Natural killer cell (primary cell): ENCODE measurements around the gene HTRA1. TPM values are rescaled to one million over a fixed set of nuclear protein-coding genes. Genes with fewer than 3 reads are reported as not detected.

Experiments used
- ATAC-seq, 3 donors: fragments of 150-1000 bp in 2 of 3; fragments of 200-7000 bp in 1 of 3; cut with Tn5 transposase; 1 replicate in 1 of 3; 2 replicates in 2 of 3; pipeline ENCODE4 v1.10.0; 2021; ENCODE audit warnings: mild to moderate bottlenecking in 2 of 3, moderate library complexity in 2 of 3
- DNase-seq, 2 donors: peaks; one replicate each; pipeline versions ENCODE4 v3.0.0 to v3.0.0-alpha.2; 2013 to 2021; ENCODE audit warnings: mixed read lengths in 1 of 2
- H3K27ac ChIP-seq: one replicate; pipeline ENCODE4 v1.5.1; 2013; ENCODE audit warnings: mild to moderate bottlenecking, low read length
- H3K27me3 ChIP-seq: one replicate; pipeline ENCODE4 v1.6.1; 2013; ENCODE audit warnings: low read length; ENCODE audit not compliant: control insufficient read depth, insufficient read depth
- H3K36me3 ChIP-seq: one replicate; pipeline ENCODE4 v1.6.1; 2013; ENCODE audit warnings: low read length; ENCODE audit not compliant: control insufficient read depth, insufficient read depth
- H3K4me1 ChIP-seq: one replicate; pipeline ENCODE4 v1.6.1; 2013; ENCODE audit warnings: low read length; ENCODE audit not compliant: control insufficient read depth, insufficient read depth
- H3K4me3 ChIP-seq: one replicate; pipeline ENCODE4 v1.5.1; 2013; ENCODE audit warnings: low read length
- H3K9me3 ChIP-seq: one replicate; pipeline ENCODE4 v1.6.1; 2013; ENCODE audit warnings: low read length; ENCODE audit not compliant: control insufficient read depth, insufficient read depth
- H3K27ac Mint-ChIP-seq, 2 donors: one replicate each; pipeline ENCODE4 v1.8.0; 2022; ENCODE audit warnings: mild to moderate bottlenecking in 2 of 2, mixed read lengths in 2 of 2, moderate library complexity in 1 of 2
- H3K27me3 Mint-ChIP-seq, 2 donors: one replicate each; pipeline ENCODE4 v1.8.0; 2022; ENCODE audit warnings: low read depth in 2 of 2, mixed read lengths in 2 of 2
- H3K36me3 Mint-ChIP-seq: one replicate; pipeline ENCODE4 v1.8.0; 2022; ENCODE audit warnings: mixed read lengths
- H3K4me1 Mint-ChIP-seq, 2 donors: one replicate each; pipeline ENCODE4 v1.8.0; 2022; ENCODE audit warnings: mixed read lengths in 2 of 2
- H3K4me3 Mint-ChIP-seq: one replicate; pipeline ENCODE4 v1.8.0; 2022; ENCODE audit warnings: mild to moderate bottlenecking, moderate library complexity, mixed read lengths
- H3K9me3 Mint-ChIP-seq, 2 donors: one replicate each; pipeline ENCODE4 v1.8.0; 2022; ENCODE audit warnings: mixed read lengths in 2 of 2
- CTCF ChIP-seq: fragments of 200-600 bp; IDR thresholded peaks from one replicate; pipeline ENCODE4 v1.8.0; 2022; ENCODE audit warnings: antibody characterized with exemption
- WGBS: methylation state at CpG from one replicate; pipeline ENCODE4 v1.1.7; 2013; ENCODE audit warnings: missing lambda C conversion rate; ENCODE audit not compliant: insufficient coverage; 5-methylcytosine and 5-hydroxymethylcytosine counted together
- intact Hi-C: fragments of 100-400 bp; cut with micrococcal nuclease; formaldehyde crosslinking; loops from one replicate; pipeline ENCODE4 v1.14.2; 2022
- total RNA-seq, 4 donors: library from RNA; stranded (reverse); fragments of 120-200 nt in 1 of 4; gene quantifications; one replicate each; pipeline versions ENCODE4 v1.2.3 to v1.2.4, GENCODE V29; 2013 to 2022

The HTRA1 gene
- total RNA-seq, 3 donors from 2014 or later (not counting 1 experiment from before 2014, with no cell fraction given), result not detected

- 92% methylated on average over 8 of the region's 8 CpGs for WGBS
- H3K4me1 Mint-ChIP-seq, result peaks cover 11 to 14% of the 10 kb centered on the region in 2 donors
These were observed 84.9 kb downstream of the HTRA1 start for GRCh38 chr10:122546242-122546641.

GRCh38 chr10:122548407-122549085 lies 87.2 kb downstream of the HTRA1 start:
- DNase-seq (no peak), ATAC-seq (no peak)
- no peak for TF ChIP-seq CTCF
- peaks cover 6 to 13% of the 10 kb centered on the region in 2 donors for H3K27me3 Mint-ChIP-seq
- intact Hi-C loops, result no loop called here
- H3K4me3 Mint-ChIP-seq, result no peak overlapping the region
- no peak overlapping the region for H3K27ac Mint-ChIP-seq
- Histone ChIP-seq H3K36me3 (no peaks in the 10 kb centered on the region), H3K27me3 (no peaks in the 10 kb centered on the region), H3K4me3 (no peak overlapping the region), H3K4me1 (peaks cover 19% of the 10 kb centered on the region), H3K27ac (no peak overlapping the region), H3K9me3 (no peaks in the 10 kb centered on the region)
- H3K36me3 Mint-ChIP-seq, result no peaks in the 10 kb centered on the region
- WGBS, result 78% methylated on average over 10 of the region's 11 CpGs
- peaks cover 0 to 6% of the 10 kb centered on the region in 2 donors for H3K4me1 Mint-ChIP-seq
- no peaks in the 10 kb centered on the region for H3K9me3 Mint-ChIP-seq

More at GRCh38 chr10:122546242-122546641, 84.9 kb downstream of the HTRA1 start:
- ATAC-seq (no peak), DNase-seq (no peak)
- no peak for TF ChIP-seq CTCF
- H3K27me3 ChIP-seq, result no peaks in the 10 kb centered on the region
- Mint-ChIP-seq H3K9me3 (no peaks in the 10 kb centered on the region), H3K36me3 (no peaks in the 10 kb centered on the region), H3K27me3 (peaks cover 10 to 19% of the 10 kb centered on the region in 2 donors), H3K4me3 (no peak overlapping the region), H3K27ac (no peak overlapping the region)
- H3K9me3 ChIP-seq, result no peaks in the 10 kb centered on the region
- intact Hi-C loops, result no loop called here
- H3K36me3 ChIP-seq, result no peaks in the 10 kb centered on the region
- H3K4me3 ChIP-seq, result no peak overlapping the region
- H3K4me1 ChIP-seq, result peaks cover 21% of the 10 kb centered on the region
- H3K27ac ChIP-seq, result no peak overlapping the region

GRCh38 chr10:122549636-122550035 lies 88.3 kb downstream of the HTRA1 start:
- no peak for TF ChIP-seq CTCF
- H3K36me3 Mint-ChIP-seq, result no peaks in the 10 kb centered on the region
- H3K27me3 Mint-ChIP-seq, result peaks cover 0 to 4% of the 10 kb centered on the region in 2 donors
- no peak for ATAC-seq
- Histone ChIP-seq H3K4me1 (peaks cover 11% of the 10 kb centered on the region), H3K9me3 (no peaks in the 10 kb centered on the region), H3K27ac (no peak overlapping the region), H3K4me3 (no peak overlapping the region), H3K36me3 (no peaks in the 10 kb centered on the region), H3K27me3 (no peaks in the 10 kb centered on the region)
- H3K4me3 Mint-ChIP-seq, result no peak overlapping the region
- H3K4me1 Mint-ChIP-seq, result no peaks in the 10 kb centered on the region
- DNase-seq, result no peak
- intact Hi-C loops, result no loop called here
- WGBS, result 87% methylated on average over 2 of the region's 2 CpGs
- H3K9me3 Mint-ChIP-seq, result no peaks in the 10 kb centered on the region
- no peak overlapping the region for H3K27ac Mint-ChIP-seq

GRCh38 chr10:122550427-122550826 lies 89.1 kb downstream of the HTRA1 start:
- H3K4me3 ChIP-seq, result no peak overlapping the region
- no peaks in the 10 kb centered on the region for H3K27me3 ChIP-seq
- Mint-ChIP-seq H3K9me3 (no peaks in the 10 kb centered on the region), H3K27me3 (peaks cover 0 to 4% of the 10 kb centered on the region in 2 donors), H3K36me3 (no peaks in the 10 kb centered on the region), H3K4me3 (no peak overlapping the region), H3K27ac (no peak overlapping the region), H3K4me1 (no peaks in the 10 kb centered on the region)
- H3K27ac ChIP-seq, result no peak overlapping the region
- DNase-seq, result no peak
- 90% methylated on average over 9 of the region's 9 CpGs for WGBS
- no peaks in the 10 kb centered on the region for H3K9me3 ChIP-seq
- no peak for TF ChIP-seq CTCF
- intact Hi-C loops, result no loop called here
- ATAC-seq, result no peak
- no peaks in the 10 kb centered on the region for H3K36me3 ChIP-seq
- H3K4me1 ChIP-seq, result peaks cover 8% of the 10 kb centered on the region
